GM18517 (cell line): Measurements from ENCODE around the gene RILP.

Experiments used
- ATAC-seq: cut with Tn5 transposase; IDR thresholded peaks from one replicate; pipeline ENCODE4 v1.9.1; 2021; ENCODE audit warnings: mild to moderate bottlenecking, moderate library complexity; ENCODE audit not compliant: unreplicated experiment

RILP gene

GRCh38 chr17:1604831-1605528 lies 44.7 kb downstream of the RILP start:
- no peak for ATAC-seq

GRCh38 chr17:1601571-1601970 lies 48.1 kb downstream of the RILP start:
- no peak for ATAC-seq

GRCh38 chr17:1598399-1599095 lies 51.1 kb downstream of the RILP start:
- ATAC-seq, result no peak

GRCh38 chr17:1597861-1598342 lies 51.8 kb downstream of the RILP start:
- ATAC-seq, result no peak
